ENCODE data around the gene SLC16A10. TPM values are rescaled to one million over a fixed set of nuclear protein-coding genes. Genes with fewer than 3 reads are reported as not detected.
"Not testable (repeated sequence)": the region's sequence is repeated elsewhere in the genome, so short reads cannot be mapped to it uniquely, and the experiment has no call there.

SLC16A10 gene
- polyA plus RNA-seq, 3 donors, result 0.05 to 0.15 TPM; not detected in 1

DNA sequence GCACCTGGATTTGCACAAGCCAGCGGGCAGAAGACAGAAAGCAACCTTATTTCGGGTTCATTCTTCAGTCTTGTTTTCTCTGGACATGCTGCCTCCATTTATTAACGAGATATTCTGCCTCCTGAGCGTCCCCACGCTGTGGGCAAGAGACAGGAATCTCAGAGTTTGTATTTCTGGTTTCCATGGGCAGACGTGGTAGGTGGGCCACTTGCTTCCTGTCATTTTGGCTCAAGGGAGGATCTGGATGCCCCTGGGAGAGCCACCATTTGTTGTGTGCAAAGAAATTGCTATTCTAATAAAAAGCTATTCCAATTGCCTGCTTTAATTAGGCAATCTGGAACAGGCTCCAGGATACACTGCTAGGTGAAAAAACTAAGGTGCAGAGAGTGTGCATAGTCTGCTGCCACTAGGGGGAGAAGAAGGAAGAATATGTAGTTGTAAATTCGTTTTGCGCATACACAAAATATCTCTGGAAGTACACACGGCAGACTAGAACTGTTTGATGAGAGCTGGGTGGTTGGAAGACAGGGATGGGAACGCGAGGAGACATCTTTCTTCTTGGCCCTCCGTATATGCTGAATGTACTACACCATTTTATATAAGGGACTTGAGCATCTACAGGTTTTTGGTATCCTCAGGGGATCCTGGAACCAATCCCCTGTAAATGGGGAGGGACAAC is 30.1 kb upstream of the SLC16A10 start:
- H3K27ac Mint-ChIP-seq, result no peak overlapping the region
- 72% methylated on average over 5 of the region's 12 CpGs for WGBS (ENCODE audit: insufficient coverage)
- no peak overlapping the region for H3K4me3 Mint-ChIP-seq
- DNase-seq, result peak; percentile 20 to 36 (median 22)
- no peaks in the 10 kb centered on the region for H3K36me3 ChIP-seq (replicated peaks in 1 of 2; ENCODE audit: control insufficient read depth in 1 of 2, insufficient read depth in 2 of 2, low read length in 2 of 2)
- no peak overlapping the region for H3K27ac ChIP-seq (ENCODE audit: low read depth in 1 of 2, low read length in 2 of 2)
- intact Hi-C loops (cut with micrococcal nuclease), result loop anchor here (2.0 kb wide), 2 partner anchors 152 to 154 kb away; no protein-coding TSS in a partner anchor
- peaks cover 0 to 7% (median 0%) of the 10 kb centered on the region in 7 donors for H3K9me3 Mint-ChIP-seq
- no peak overlapping the region for H3K4me3 ChIP-seq (replicated peaks in 1 of 3; ENCODE audit: low read depth in 2 of 3, low read length in 3 of 3)
- H3K79me2 ChIP-seq (ENCODE audit: insufficient read depth, low read length), result no peaks in the 10 kb centered on the region
- peaks cover 0 to 7% (median 4%) of the 10 kb centered on the region in 3 donors for H3K27me3 Mint-ChIP-seq (ENCODE audit: low read depth in 3 of 3)
- no peaks in the 10 kb centered on the region for H3K4me1 ChIP-seq (ENCODE audit: control insufficient read depth in 1 of 2, insufficient read depth in 2 of 2, low read length in 2 of 2)
- H2AFZ ChIP-seq (ENCODE audit: insufficient read depth, low read depth, low read length, poor library complexity, severe bottlenecking), result no peak overlapping the region
- no peaks in the 10 kb centered on the region for H4K20me1 ChIP-seq (ENCODE audit: insufficient read depth, low read length)
- peaks cover 0 to 5% of the 10 kb centered on the region in 2 donors for H3K9me3 ChIP-seq (replicated peaks in 1 of 2; ENCODE audit: control insufficient read depth in 1 of 2, insufficient read depth in 1 of 2, low read length in 2 of 2)
- H3K27me3 ChIP-seq (ENCODE audit: control insufficient read depth in 2 of 2, insufficient read depth in 2 of 2, low read length in 2 of 2), result no peaks in the 10 kb centered on the region
- H3K36me3 Mint-ChIP-seq, result no peaks in the 10 kb centered on the region
- H3K4me1 Mint-ChIP-seq, result peaks cover 2% of the 10 kb centered on the region
- no peak overlapping the region for H3K4me2 ChIP-seq (replicated peaks; ENCODE audit: extremely low read depth, low read length, poor library complexity, severe bottlenecking)
- TF ChIP-seq, protein P1, sequence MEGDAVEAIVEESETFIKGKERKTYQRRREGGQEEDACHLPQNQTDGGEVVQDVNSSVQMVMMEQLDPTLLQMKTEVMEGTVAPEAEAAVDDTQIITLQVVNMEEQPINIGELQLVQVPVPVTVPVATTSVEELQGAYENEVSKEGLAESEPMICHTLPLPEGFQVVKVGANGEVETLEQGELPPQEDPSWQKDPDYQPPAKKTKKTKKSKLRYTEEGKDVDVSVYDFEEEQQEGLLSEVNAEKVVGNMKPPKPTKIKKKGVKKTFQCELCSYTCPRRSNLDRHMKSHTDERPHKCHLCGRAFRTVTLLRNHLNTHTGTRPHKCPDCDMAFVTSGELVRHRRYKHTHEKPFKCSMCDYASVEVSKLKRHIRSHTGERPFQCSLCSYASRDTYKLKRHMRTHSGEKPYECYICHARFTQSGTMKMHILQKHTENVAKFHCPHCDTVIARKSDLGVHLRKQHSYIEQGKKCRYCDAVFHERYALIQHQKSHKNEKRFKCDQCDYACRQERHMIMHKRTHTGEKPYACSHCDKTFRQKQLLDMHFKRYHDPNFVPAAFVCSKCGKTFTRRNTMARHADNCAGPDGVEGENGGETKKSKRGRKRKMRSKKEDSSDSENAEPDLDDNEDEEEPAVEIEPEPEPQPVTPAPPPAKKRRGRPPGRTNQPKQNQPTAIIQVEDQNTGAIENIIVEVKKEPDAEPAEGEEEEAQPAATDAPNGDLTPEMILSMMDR (IDR thresholded peaks at IDR 0.05), result peak; percentile 80
- no peak overlapping the region for H3K9ac ChIP-seq (ENCODE audit: insufficient read depth, low read length, poor library complexity, severe bottlenecking)

DNA sequence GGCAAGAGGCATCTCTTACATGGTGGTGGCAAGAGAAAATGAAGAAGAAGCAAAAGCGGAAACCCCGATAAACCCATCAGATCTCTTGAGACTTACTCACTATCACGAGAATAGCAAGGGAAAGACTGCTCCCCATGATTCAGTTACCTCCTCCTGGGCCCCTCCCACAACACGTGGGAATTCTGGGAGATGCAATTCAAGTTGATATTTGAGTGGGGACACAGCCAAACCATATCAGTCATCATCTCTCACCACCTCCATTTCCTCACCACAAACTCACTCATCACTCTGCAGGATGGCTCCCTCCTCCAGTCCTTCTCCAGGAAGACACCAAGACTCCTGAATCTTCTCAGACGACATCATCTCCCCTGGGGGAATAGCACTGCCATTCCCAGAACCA is 25.8 kb upstream of the SLC16A10 start:
- Histone ChIP-seq H3K4me3 (replicated peaks in 1 of 3; ENCODE audit: low read depth in 2 of 3, low read length in 3 of 3) (no peak overlapping the region), H3K4me1 (ENCODE audit: control insufficient read depth in 1 of 2, insufficient read depth in 2 of 2, low read length in 2 of 2) (no peaks in the 10 kb centered on the region), H3K27me3 (ENCODE audit: control insufficient read depth in 2 of 2, insufficient read depth in 2 of 2, low read length in 2 of 2) (no peaks in the 10 kb centered on the region), H3K79me2 (ENCODE audit: insufficient read depth, low read length) (no peaks in the 10 kb centered on the region), H3K27ac (ENCODE audit: low read depth in 1 of 2, low read length in 2 of 2) (no peak overlapping the region), H2AFZ (ENCODE audit: insufficient read depth, low read depth, low read length, poor library complexity, severe bottlenecking) (no peak overlapping the region), H3K9me3 (replicated peaks in 1 of 2; ENCODE audit: control insufficient read depth in 1 of 2, insufficient read depth in 1 of 2, low read length in 2 of 2) (peaks cover 0 to 5% of the 10 kb centered on the region in 2 donors), H3K9ac (ENCODE audit: insufficient read depth, low read length, poor library complexity, severe bottlenecking) (no peak overlapping the region), H3K36me3 (replicated peaks in 1 of 2; ENCODE audit: control insufficient read depth in 1 of 2, insufficient read depth in 2 of 2, low read length in 2 of 2) (no peaks in the 10 kb centered on the region), H3K4me2 (replicated peaks; ENCODE audit: extremely low read depth, low read length, poor library complexity, severe bottlenecking) (no peak overlapping the region), H4K20me1 (ENCODE audit: insufficient read depth, low read length) (no peaks in the 10 kb centered on the region)
- intact Hi-C loops (cut with micrococcal nuclease), result no loop called here
- TF ChIP-seq, protein P1 (IDR thresholded peaks at IDR 0.05), result no peak
- Mint-ChIP-seq H3K9me3 (peaks cover 4 to 12% (median 7%) of the 10 kb centered on the region in 7 donors), H3K27ac (no peak overlapping the region), H3K36me3 (no peaks in the 10 kb centered on the region), H3K4me3 (no peak overlapping the region), H3K27me3 (ENCODE audit: low read depth in 3 of 3) (peaks cover 0 to 7% (median 5%) of the 10 kb centered on the region in 3 donors), H3K4me1 (peaks cover 5% of the 10 kb centered on the region)
- no peak for DNase-seq
- WGBS (ENCODE audit: insufficient coverage), result 100% methylated on average over 1 of the region's 5 CpGs

DNA sequence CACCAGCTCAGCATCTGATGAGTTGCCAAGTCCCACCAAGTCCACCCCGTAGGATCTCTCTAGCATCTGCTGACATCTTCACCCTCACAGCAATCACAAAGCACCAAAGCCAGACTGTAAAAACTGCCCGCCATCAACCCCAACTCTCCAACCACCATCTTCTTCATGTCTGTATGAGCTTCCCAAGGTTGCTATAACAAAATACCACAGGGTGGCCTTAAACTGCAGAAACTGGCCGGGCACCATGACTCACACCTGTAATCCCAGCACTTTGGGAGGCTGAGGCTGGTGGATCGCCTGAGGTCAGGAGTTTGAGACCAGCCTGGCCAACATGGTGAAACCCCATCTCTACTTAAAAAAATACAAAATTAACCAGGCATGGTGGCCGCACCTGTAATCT is 25.3 kb upstream of the SLC16A10 start:
- peak overlapping the region in 1 of 7 donors; percentile 6 for H3K27ac Mint-ChIP-seq
- H2AFZ ChIP-seq (ENCODE audit: insufficient read depth, low read depth, low read length, poor library complexity, severe bottlenecking); H3K9ac ChIP-seq (ENCODE audit: insufficient read depth, low read length, poor library complexity, severe bottlenecking); H3K36me3 ChIP-seq (replicated peaks in 1 of 2; ENCODE audit: control insufficient read depth in 1 of 2, insufficient read depth in 2 of 2, low read length in 2 of 2); H3K9me3 ChIP-seq (replicated peaks in 1 of 2; ENCODE audit: control insufficient read depth in 1 of 2, insufficient read depth in 1 of 2, low read length in 2 of 2); H4K20me1 ChIP-seq (ENCODE audit: insufficient read depth, low read length); DNase-seq; H3K36me3 Mint-ChIP-seq; H3K4me2 ChIP-seq (replicated peaks; ENCODE audit: extremely low read depth, low read length, poor library complexity, severe bottlenecking); H3K27me3 Mint-ChIP-seq (ENCODE audit: low read depth in 3 of 3); H3K27me3 ChIP-seq (ENCODE audit: control insufficient read depth in 2 of 2, insufficient read depth in 2 of 2, low read length in 2 of 2); H3K27ac ChIP-seq (ENCODE audit: low read depth in 1 of 2, low read length in 2 of 2); H3K4me3 Mint-ChIP-seq; H3K4me3 ChIP-seq (replicated peaks in 1 of 3; ENCODE audit: low read depth in 2 of 3, low read length in 3 of 3); H3K4me1 ChIP-seq (ENCODE audit: control insufficient read depth in 1 of 2, insufficient read depth in 2 of 2, low read length in 2 of 2); H3K4me1 Mint-ChIP-seq; H3K79me2 ChIP-seq (ENCODE audit: insufficient read depth, low read length); intact Hi-C loops (cut with micrococcal nuclease): not testable (repeated sequence)
- peaks cover 4 to 12% (median 7%) of the 10 kb centered on the region in 7 donors for H3K9me3 Mint-ChIP-seq
- WGBS (ENCODE audit: insufficient coverage), result 98% methylated on average over 4 of the region's 5 CpGs

Data from CD14-positive monocyte (primary cell).